ENCODE measurements around the gene ABTB2.
"Not testable (repeated sequence)": the region's sequence is repeated elsewhere in the genome, so short reads cannot be mapped to it uniquely, and the experiment has no call there.

ABTB2 gene

DNA sequence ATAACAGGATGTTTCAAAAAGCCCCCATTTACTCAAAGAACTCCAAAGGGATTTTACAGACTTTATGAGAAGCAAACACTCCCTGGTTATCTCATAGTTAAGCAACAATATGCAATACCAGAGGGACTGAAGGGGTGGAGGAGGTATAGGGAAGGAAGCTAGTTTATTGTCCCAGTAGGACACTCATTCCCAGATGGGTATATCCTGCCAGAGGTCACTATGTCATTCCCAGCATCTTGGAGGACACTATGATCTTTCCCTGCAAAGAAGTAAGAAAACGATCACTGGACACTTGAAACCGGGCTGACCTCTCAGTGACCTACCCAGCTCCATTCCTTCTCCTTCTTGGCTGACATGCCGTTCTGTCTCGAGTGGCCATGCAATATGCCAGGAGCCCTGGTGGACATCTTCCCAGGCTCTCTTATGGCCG, 137.9 kb downstream of the ABTB2 start:
- in situ Hi-C loops (cut with HindIII; ENCODE audit: low sequenced_read_pairs) = no loop called here

DNA sequence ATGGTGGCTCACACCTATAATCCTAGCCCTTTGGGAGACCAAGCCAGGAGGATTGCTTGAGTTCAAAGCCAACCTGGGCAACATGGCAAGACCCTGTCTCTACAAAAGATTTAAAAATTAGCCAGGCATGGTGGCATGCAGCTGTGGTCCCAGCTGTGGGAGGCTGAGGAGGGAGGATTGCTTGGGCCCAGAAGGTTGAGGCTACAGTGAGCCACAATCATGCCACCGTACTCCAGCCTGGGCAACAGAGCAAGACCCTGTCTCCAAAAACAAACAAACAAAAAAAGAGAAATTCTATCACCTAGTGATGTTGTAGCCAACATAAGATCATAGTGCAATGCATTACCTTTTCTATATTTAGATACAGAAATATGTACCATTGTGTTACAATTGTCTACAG, 138.5 kb downstream of the ABTB2 start:
- in situ Hi-C loops (cut with HindIII; ENCODE audit: low sequenced_read_pairs) = no loop called here

DNA sequence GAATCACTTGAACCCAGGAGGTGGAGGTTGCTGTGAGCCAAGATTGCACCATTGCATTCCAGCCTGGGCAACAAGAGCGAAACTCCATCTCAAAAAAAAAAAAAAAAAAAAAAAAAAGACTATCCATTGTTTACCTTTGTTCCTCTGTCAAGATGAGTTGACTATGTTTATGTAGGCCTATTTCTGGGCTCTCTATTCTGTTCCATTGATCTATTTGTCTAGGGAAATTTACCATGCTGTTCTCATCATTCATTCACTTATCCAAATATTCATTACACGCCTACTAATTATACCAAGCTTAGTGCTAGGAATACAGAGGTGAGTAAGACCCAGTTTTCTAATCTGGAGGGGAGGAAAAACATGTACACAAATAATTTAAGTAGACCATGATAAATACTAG, 139.1 kb downstream of the ABTB2 start:
- in situ Hi-C loops (cut with HindIII; ENCODE audit: low sequenced_read_pairs) = not testable (repeated sequence)

DNA sequence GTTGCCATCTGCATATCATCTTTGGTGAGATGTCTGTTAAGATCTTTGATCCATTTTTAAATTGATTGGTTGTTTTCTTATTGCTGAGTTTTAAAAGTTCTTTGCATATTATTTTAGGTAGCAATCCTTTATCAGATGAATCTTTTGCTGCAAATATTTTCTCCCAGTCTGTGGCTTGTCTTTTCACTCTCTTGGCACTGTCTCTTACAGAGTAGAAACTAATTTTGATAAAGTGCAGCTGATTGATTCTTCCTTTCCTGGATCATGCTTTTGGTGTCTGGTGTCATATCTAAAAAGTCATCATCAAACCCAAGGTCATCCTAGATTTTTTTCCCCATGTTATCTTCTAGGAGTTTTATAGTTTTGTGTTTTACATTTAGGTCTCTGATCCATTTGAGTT, 139.7 kb downstream of the ABTB2 start:
- in situ Hi-C loops (cut with HindIII; ENCODE audit: low sequenced_read_pairs) = no loop called here

DNA sequence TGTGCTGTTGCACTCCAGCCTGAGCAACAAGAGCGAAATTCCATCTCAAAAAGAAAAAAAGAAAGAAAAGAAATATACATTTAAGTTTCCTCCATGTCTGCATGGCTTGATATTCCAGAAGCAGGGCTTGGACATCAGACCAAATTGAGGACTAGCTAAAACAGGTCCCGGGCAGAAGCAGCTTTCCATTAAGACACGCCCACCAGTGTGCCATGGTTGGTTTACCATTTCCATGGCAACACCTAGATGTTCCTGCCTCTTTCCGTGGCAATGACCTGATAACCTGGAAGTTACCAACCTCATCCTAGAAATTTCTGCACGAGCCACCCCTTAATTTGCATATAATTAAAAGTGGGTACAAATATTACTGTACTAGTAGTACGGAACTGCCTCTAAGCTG, 141.1 kb downstream of the ABTB2 start:
- in situ Hi-C loops (cut with HindIII; ENCODE audit: low sequenced_read_pairs) = no loop called here

DNA sequence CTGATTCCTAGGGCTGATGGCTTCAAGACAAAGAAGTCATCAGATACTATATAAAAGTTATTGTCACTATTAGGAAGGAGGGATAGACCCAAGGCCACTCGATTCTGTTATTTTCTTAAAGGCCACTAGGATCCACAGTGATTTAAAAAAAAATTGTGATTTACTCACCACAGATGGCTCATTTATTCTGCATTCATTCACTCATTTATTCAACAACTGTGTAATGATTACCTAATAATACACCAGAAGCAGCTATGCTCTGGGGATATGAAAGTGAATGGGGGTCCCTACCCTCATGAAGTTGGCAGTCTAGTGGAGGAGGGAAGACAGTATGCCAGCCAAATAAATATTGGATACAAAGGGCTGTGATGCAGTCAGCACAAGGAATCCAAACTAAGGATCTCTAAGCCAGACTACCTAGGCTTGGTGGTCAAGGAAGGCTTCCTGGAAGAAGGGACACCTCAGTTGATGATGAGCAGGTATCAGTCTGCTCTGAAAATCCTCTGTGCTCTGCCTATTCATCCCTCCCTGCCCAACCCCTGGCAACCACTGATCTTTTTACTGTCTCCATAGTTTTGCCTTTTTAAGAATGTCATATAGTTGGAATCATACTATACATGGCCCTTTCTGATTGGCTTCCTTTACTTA, 141.9 kb downstream of the ABTB2 start:
- in situ Hi-C loops (cut with HindIII; ENCODE audit: low sequenced_read_pairs) = no loop called here

DNA sequence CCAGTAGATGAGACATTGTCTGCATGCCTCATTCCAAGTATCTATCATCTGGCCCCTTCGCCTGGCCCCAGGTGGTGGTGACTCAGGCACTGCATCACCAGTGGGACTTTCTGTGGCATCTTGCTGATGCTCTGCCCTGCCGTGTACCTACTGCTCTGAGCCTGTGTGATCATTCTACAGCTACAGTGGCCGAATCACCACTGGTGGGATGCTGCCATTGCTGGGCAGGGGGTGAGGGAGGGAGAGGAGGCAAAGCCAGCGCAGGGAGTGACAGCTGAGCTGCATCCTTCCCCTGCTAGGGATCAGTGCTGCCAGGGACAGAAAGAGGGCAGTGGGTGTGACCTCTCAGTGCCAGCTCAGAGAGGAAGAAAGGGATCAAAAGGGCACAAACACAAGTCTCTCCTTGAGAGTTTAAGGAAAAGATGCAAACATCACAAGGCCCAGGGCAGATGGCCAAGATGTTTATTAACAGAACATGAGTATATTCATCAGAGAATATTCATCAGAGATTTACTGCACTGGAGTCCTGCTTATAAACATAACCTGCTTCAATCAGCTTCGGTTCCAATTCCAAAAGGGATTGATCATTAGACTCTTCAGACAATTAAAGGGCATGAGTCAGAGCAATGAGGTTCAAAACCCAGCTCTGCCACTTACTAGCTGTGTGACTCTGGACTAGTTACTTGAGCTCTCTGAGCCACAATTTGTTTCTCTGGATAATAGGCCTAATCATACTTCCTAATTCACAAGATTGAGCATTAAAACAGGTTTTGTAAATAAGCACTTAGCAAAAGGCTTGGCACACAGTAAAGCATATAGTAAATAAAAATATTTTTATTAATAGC, 142.6 kb downstream of the ABTB2 start:
- in situ Hi-C loops (cut with HindIII; ENCODE audit: low sequenced_read_pairs) = no loop called here

DNA sequence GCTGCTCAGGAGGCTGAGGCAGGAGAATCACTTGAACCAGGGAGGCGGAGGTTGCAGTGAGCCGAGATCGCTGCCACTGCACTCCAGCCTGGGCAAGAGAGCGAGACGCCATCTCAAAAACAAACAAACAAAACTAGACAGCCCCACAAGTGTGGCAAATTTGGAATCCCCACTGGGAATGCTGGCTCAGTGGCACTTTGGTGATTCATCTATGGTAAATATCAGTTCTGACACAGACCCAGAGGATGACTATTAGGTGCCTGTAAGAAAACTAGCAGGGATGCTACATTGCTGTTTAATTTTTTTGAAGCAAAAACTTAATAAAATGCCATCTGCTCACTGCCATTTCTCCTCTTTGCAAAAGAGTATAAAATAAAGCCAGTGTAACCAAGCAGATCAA, 144.4 kb downstream of the ABTB2 start:
- in situ Hi-C loops (cut with HindIII; ENCODE audit: low sequenced_read_pairs) = no loop called here

DNA sequence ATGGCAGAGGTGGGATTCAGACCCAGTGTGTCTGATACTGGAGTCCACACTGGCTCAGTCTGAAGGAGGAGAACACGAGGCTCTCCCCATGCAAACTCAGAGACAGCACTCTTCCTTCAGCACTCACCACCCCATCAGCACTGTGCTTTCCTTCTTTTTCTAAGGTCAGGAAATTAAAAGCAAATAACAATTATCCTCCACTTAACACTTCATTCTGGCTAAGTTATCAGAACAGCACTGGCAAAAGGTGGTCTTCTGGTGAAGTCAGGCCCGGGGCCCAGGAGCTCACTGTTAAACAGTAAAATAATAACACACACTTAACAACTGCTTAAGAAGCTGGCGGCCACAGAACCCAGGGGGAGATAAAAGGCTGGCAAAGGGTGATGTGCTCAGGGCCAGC, 145.2 kb downstream of the ABTB2 start:
- in situ Hi-C loops (cut with HindIII; ENCODE audit: low sequenced_read_pairs) = no loop called here

DNA sequence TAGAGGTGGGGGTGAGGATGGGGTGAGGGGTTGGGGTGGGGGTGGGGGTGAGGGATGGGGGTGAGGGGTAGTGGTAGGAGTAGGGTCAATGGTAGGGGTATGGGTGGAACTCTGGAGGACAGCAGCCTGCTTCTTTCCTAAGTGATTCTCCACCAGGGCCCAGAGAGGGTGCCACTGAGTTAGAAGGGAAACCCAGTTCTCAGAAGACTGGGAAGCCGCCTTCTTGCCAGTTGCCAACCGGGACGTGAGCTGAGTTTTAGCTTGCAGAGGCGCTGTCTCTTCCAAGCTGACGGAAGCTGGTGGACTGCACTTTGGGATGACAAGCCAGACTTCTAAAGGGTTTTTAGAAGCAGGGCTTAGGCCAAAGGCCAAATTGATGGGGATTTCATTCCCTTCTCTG, 148.0 kb downstream of the ABTB2 start:
- in situ Hi-C loops (cut with HindIII; ENCODE audit: low sequenced_read_pairs) = no loop called here

DNA sequence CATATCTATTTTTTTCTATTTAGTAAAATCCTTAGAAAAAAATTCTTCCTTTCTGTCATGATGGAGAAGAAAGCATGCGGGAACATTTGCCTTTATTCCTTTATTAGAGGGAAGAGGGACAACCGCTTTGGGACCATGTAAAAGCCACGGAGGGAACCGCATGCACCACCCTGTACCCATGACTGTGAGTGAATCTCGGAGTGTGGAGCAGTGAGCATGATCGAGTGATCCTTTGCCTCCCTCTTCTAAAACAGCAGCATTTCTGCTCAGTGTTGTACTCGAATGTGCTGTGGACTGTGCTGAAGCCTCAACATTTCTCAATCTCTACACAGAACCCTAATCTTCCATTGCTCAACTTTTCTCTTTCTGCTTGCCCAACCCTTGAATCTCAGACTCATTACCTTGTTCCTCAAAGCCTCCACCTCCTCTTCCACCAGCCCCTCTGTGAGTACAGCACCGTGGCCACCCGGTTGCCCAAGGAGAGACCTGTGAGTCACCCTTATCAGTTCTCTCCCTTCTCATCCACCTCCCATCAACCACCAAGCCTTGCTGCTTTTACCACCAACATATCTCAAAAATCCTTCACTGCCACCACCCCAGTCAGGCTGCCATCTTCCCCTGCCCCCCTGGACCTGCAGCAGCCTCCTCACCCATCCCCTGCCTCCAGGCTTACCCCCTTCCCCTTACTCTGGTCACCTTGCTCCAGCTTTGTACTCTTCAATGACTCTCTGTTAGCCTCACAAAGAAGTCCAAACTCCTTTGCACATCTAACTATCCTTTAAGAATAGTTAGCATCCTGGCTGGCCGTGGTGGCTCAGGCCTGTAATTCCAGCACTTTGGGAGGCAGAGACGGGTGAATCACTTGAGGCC, 149.3 kb downstream of the ABTB2 start:
- in situ Hi-C loops (cut with HindIII; ENCODE audit: low sequenced_read_pairs) = no loop called here

DNA sequence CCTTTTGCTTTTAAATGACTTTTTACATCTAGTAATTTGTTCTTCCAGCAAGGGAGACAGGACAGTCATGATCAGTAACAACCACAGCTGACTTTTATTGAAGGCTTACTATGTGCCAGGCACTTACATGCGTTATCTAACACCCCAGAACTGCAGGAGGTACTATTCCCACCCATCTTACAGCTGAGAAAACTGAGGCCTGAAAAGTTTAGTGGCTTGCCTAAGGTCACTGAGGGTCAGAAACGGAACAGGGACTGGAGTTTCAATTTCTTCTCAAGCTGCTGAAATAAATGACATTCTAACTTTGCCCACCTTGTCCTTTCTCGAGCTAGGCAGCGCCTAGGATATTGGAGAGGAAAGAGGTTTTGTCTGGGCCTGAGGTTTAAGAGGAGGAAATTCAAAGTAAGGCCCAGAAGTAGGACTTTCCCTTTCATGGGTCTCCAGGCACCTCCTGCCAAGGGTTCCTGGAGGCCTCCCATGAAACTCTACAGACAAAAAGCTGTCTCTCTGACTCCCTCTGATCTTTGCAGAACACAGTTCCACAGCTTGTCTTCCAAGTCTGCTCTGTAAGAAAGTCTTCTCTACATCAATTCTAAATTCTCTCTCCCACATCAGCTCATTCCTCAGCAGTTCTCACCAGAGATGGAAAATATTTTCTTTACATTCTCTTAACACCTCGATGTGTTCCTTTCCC, 150.2 kb downstream of the ABTB2 start:
- in situ Hi-C loops (cut with HindIII; ENCODE audit: low sequenced_read_pairs) = no loop called here

DNA sequence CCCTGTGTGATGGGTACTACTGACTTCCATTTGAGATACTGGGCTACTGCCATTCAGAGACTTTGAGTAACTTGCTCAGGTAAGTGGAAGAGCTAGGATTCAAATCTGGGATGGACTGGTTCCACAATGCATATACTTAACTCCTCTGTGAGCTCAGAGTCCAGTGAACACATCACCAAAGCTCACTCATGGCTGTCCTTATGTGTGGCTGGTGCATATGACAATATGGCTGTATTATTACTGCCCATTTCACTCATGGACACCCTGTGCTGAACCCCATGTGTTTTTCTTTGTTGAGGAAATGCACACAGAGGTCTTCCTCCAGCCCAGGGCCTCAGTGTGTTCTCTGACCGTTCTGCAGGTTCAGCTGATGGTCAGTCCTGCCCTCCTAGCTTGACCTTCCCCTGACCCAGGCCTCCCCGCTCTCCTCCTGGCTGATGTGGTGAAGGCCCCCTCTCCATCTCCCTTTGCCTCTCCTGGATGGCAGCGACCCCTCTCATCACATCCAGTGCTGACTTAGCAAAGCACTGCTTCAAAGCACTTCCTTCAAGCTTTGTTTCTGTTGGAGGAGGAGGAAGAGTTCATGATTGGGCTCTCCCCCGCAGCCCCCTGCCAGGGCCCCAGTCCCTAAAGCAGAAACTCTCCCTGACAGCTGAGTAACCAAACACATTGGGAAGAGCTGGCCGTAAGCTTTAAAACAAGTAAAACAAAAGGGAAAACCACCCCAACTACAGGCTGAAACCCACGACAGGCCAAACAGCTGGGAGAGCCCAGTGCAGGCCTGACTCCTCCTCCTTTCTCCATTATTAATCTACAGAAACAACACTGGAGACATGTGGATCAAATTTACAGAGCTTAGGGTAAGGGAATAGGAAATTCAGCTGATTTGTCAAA, 151.2 kb downstream of the ABTB2 start:
- in situ Hi-C loops (cut with HindIII; ENCODE audit: low sequenced_read_pairs) = no loop called here

DNA sequence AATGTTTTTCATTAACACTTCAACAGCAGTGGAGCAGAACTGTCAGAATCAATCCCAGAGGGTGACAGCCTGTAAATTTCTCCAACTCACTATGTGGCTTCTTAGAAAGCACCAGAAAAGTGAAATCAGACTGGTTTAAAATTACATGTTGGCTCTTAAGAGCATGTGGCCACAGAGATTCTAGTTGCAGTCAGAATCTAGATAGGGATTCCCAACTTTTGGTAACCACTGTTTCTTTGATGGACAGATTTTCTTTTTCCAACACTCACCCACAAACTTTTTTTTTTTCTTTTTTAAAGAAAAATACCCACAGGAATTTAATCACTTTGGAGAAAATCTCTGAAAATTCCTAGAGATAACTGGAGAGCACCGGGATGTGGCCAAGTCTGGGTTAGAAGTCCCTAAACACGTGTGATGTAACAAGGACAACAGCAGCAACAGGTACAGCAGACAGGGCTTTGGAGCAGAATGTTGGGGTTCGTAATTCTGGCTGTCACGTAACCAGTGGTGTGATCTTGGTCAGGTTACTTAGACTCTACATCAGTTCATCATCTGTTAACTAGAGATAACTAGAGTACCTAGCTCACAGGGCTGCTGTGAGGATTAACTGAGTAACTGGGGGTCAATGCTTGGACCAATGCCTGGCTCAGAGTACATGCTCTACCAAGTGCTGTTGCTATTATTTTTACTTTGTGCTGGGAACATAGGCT, 152.3 kb downstream of the ABTB2 start:
- in situ Hi-C loops (cut with HindIII; ENCODE audit: low sequenced_read_pairs) = no loop called here

DNA sequence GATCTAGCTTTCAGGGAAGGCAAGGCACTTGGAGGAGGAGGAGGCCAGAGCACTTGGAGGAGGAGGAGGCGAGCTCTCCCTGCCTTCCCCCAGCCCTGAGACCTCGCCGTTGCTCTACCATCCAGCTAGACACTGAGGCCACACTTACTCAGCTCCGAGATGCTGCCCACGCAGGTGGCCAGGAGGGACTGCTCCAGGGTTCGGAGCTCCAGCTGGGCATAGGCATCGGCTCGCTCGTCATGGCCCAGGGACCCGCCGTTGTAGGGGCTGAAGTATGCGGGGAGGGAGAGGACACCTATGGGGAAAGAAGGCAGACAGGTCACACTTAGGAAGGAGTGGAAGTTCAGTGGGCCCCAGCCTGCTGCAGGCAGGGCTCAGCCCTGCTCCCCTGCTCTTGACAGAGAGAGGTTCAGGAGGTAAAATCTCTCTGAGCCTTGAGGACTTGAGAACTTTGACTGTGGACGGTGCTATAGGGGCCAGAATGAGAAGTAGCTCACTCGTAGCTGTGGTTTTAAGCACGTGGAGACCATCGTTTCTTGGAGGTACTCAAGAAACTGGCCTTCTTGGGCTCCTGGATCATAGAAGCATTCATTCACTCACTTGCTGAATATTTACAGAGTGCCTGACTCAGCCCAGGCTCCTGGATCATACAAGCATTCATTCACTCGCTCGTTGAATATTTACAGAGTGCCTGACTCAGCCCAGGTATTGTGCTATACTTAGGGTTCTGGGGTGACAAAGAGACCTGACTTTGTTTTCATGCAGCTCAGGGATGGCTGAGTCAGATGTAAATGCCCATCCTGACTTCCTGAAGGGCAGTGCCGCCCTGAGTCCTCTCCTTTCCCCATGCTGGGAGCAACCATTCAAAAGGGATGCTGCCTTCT, 153.2 kb downstream of the ABTB2 start:
- in situ Hi-C loops (cut with HindIII; ENCODE audit: low sequenced_read_pairs) = loop anchor here (5.0 kb wide), 1 partner anchor 43 kb away; no protein-coding TSS in a partner anchor

DNA sequence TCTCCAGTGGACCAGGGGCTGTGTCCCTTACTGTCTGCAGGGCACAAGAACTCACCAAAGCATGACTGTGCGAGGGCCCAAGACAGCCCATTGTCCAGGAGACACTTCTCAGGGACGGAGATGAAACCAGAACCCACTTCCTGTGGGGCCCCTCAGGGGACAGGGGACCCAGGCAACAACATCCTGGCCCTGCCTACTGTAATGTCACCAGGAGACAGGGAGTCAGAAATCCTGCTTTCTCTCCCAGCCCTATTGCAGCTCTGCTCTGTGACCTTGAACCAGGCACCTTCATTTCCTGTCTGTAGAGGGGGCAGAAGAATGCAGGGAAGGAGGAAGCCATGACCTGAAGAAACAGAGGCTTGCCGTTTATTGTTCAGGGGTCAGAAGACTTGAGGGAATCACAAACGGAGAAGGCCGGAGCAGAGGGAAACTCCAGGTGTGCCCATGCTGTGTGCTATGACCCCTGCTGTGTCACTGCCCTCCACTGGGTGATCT, 154.4 kb downstream of the ABTB2 start:
- in situ Hi-C loops (cut with HindIII; ENCODE audit: low sequenced_read_pairs) = loop anchor here (5.0 kb wide), 1 partner anchor 44 kb away; no protein-coding TSS in a partner anchor

DNA sequence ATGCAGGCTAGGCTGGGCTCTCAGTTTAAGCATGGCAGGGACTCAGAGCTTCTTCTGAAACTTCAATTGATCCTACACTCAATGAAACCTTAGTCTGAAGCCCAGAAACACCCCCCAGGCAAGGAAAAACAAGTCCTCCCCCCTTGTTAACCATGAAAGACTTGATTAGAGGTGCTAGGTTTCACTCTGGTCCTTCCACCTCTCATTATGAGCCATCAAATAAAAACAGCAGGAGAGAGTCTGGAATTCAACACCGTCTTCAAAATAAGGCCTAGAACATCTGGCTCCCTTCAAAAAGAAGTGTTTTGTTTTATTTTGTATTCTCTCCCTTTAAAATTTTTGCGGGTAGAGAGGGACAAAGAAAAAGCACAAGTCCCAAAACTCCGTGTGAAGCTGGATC, 156.7 kb downstream of the ABTB2 start:
- in situ Hi-C loops (cut with HindIII; ENCODE audit: low sequenced_read_pairs) = loop anchor here (5.0 kb wide), 1 partner anchor 46 kb away; no protein-coding TSS in a partner anchor

DNA sequence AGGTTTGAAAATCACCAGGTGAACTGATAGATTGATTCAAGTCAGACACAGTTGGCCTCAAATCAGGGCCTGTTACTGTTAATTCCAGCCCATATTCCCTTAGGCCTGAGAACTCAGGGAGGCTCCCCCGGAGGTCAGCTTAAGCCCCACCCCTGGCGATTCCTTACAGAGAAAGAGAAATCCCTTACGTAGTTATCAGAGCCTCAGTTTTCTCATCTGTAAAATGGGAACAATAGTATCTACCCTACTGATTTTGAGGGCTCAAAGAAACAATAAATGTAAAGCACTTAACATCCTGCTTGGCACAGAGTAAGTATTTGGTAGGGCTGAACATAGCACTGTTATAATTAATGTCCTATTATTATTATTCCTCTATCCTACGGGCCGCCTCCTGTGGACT, 158.3 kb downstream of the ABTB2 start:
- in situ Hi-C loops (cut with HindIII; ENCODE audit: low sequenced_read_pairs) = no loop called here

Data from endothelial cell of hepatic sinusoid (primary cell).